T47D (cell line): ENCODE measurements around the gene GCN1.

Experiments used
- DNase-seq, 2 experiments: peaks; one replicate each; pipeline versions ENCODE4 v3.0.0 to v3.0.0-alpha.2; 2011 to 2012; ENCODE audit warnings: low read depth in 1 of 2, low spot score in 1 of 2
- JUND ChIP-seq: IDR thresholded peaks from 2 replicates; pipeline ENCODE4 v1.6.1; 2012; ENCODE audit warnings: low read depth
- in situ Hi-C: cut with HindIII; loops from 2 replicates; pipeline ENCODE4 v1.10.0; 2016; ENCODE audit warnings: low sequenced_read_pairs, low pct_unique_long_range_greater_than_20kb

The GCN1 gene

GRCh38 chr12:120175537-120175936, 19.0 kb downstream of the GCN1 start:
- in situ Hi-C loops: no loop called here
- TF ChIP-seq JUND: no peak
- no peak for DNase-seq

- DNase-seq: no peak
- in situ Hi-C loops: no loop called here
- TF ChIP-seq JUND: no peak
These were observed 19.5 kb downstream of the GCN1 start for GRCh38 chr12:120175062-120175461.

GRCh38 chr12:120172053-120172452, 22.5 kb downstream of the GCN1 start:
- no peak for TF ChIP-seq JUND
- in situ Hi-C loops: no loop called here
- DNase-seq: no peak

GRCh38 chr12:120170631-120171030, 23.9 kb downstream of the GCN1 start:
- DNase-seq: no peak
- in situ Hi-C loops: no loop called here
- no peak for TF ChIP-seq JUND

- TF ChIP-seq JUND: no peak
- in situ Hi-C loops: no loop called here
- DNase-seq: no peak
These were observed 24.6 kb downstream of the GCN1 start for GRCh38 chr12:120169946-120170345.

- in situ Hi-C loops: no loop called here
- no peak for TF ChIP-seq JUND
- no peak for DNase-seq
These were observed 26.2 kb downstream of the GCN1 start for GRCh38 chr12:120168337-120168736.

- in situ Hi-C loops: no loop called here
- TF ChIP-seq JUND: no peak
- DNase-seq: no peak
These were observed 26.9 kb downstream of the GCN1 start for GRCh38 chr12:120167529-120168095.

- in situ Hi-C loops: no loop called here
- DNase-seq: no peak
- TF ChIP-seq JUND: no peak
These were observed 30.2 kb downstream of the GCN1 start for GRCh38 chr12:120164293-120164692.

- in situ Hi-C loops: no loop called here
- TF ChIP-seq JUND: no peak
- DNase-seq: no peak
These were observed 31.8 kb downstream of the GCN1 start for GRCh38 chr12:120162763-120163162.

- no peak for TF ChIP-seq JUND
- in situ Hi-C loops: no loop called here
- DNase-seq: no peak
These were observed 32.7 kb downstream of the GCN1 start for GRCh38 chr12:120161852-120162251.

- TF ChIP-seq JUND: no peak
- DNase-seq: no peak
These were observed 34.8 kb downstream of the GCN1 start for GRCh38 chr12:120159509-120160237.

GRCh38 chr12:120158351-120158750, 36.2 kb downstream of the GCN1 start:
- DNase-seq: no peak
- TF ChIP-seq JUND: no peak
- in situ Hi-C loops: no loop called here

More at GRCh38 chr12:120159509-120160237, 34.8 kb downstream of the GCN1 start:
- in situ Hi-C loops: no loop called here

GRCh38 chr12:120157678-120158077, 36.8 kb downstream of the GCN1 start:
- TF ChIP-seq JUND: no peak
- in situ Hi-C loops: no loop called here
- no peak for DNase-seq
